SKM-1 treated with dmso at 0.1 percent for 144 hours (cell line): ENCODE data around the gene PTPRG.

Experiments used
- DNase-seq: peaks from one replicate; lab custom pipeline; 2025; ENCODE audit not compliant: unreplicated experiment; lab: John Stamatoyannopoulos, UW

Gene PTPRG

GRCh38 chr3:62093025-62093424 is 531.7 kb downstream of the PTPRG start:
- DNase-seq, result no peak

- no peak for DNase-seq
Measured at GRCh38 chr3:62094461-62094860, 533.1 kb downstream of the PTPRG start.

GRCh38 chr3:62095080-62095479 is 533.7 kb downstream of the PTPRG start:
- no peak for DNase-seq

DNA sequence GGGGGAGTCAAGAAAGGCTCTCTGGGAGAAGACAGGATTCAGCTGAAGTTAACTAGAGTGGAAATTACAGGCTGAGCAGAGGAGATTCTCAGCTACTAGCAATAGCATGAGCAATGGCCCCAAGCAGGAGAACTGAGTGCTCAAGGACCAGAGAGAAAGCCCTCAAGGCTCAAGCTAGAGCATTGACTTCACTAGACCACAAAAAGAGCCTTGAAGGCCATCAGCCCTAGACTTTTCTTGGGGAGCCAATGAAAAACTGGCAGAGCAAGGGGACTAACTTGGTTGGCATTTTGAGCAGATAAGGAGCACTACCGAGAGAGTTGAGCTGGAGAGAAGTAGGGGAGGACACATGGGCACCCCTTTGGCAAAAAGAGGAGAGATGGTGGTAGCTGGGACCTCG is 534.4 kb downstream of the PTPRG start:
- no peak for DNase-seq

GRCh38 chr3:62096521-62096920 is 535.1 kb downstream of the PTPRG start:
- DNase-seq, result no peak

DNA sequence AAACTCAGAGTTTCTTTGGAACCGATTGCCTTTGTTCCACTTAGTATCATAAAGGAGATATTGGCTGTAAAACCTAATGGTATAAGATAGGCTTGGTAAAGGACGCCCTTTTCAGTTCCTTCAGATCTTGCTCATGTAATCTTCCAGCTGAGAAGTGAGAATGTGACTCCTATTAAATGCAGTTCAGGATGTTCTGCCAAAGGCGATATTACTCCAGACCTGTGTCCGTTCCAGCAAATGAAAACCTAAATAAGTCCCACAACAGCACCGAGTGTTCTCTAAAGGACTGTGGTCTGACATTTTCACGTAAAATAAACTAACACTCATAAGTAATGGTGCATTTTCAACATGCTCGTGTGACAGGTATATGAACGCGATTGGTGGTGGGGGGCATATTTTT is 535.8 kb downstream of the PTPRG start:
- no peak for DNase-seq

DNA sequence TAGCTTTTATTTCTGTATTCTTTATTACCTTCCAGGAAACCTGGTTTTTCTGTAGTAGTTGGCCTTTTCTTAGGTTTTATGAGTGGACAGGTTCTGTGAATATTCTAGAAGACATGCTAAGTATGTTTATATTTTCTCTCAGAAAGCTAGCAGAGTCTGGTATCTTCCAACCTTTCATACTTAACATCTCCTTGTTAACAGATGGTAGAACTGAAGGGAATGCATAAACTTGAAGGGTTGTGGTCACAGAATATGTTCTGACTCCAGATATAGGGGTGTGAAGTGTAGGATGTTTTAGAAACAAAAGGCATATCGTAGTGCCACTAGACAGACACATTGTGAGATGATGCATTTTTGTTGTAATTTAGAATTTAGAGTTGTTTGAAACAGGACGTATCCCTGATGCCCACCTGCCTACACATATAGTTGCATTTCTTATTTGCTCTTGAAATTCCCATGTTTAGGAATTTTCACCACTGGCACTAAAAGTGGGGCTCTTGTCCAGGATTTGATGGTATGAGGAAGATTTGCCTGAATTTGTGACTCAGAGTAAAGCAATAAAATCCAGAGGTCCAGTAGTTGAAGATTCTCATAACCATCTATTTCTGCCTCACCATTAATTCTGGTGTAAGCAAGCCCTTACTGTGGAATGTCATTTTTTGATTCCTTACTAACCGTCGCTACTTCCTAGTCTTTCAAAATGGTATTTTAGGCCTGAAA is 537.4 kb downstream of the PTPRG start:
- DNase-seq, result no peak

GRCh38 chr3:62100282-62100989 is 539.1 kb downstream of the PTPRG start:
- DNase-seq, result no peak

- DNase-seq, result no peak
Measured at GRCh38 chr3:62101488-62101887, 540.1 kb downstream of the PTPRG start.

- DNase-seq, result no peak
Measured at GRCh38 chr3:62103531-62103930, 542.2 kb downstream of the PTPRG start.

DNA sequence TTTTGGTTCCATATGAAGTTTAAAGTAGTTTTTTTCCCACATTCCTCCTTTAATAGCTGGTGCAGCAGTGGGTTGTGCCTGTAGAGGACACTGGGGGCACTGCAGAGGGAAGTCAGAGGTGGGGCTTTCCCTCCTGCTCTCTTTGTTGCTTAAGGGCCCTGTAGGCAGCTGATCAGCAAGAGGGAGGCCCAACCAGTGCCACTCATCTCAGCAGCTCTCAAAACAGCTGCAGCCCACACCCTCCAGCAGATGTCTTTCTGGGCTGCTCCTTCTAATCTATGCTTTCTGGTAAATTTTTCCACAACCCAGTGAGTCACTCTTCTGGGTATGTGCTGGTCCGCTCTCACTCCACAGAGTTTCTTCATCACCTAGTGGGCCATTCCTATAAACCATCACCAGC is 548.2 kb downstream of the PTPRG start:
- no peak for DNase-seq

GRCh38 chr3:62110443-62111225 is 549.3 kb downstream of the PTPRG start:
- DNase-seq, result no peak

GRCh38 chr3:62113092-62113491 is 551.7 kb downstream of the PTPRG start:
- no peak for DNase-seq

DNA sequence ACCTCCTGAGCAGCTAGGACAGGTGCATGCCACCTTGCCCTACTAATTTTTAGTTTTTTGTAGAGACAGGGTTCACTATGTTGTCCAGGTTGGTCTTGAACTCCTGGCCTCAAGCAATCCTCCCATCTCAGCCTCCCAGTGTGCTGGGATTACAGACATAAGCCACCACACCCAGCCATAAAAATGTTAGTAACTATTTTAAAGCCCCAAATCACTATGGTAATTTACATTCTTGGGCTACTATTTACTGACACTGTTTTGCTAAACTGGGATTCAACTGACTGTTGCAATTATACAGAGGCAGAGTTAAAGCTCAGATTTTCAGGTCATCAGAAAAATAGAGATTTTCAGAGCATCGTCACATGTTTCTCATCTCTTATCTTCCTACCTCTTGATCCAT is 553.4 kb downstream of the PTPRG start:
- DNase-seq, result no peak

DNA sequence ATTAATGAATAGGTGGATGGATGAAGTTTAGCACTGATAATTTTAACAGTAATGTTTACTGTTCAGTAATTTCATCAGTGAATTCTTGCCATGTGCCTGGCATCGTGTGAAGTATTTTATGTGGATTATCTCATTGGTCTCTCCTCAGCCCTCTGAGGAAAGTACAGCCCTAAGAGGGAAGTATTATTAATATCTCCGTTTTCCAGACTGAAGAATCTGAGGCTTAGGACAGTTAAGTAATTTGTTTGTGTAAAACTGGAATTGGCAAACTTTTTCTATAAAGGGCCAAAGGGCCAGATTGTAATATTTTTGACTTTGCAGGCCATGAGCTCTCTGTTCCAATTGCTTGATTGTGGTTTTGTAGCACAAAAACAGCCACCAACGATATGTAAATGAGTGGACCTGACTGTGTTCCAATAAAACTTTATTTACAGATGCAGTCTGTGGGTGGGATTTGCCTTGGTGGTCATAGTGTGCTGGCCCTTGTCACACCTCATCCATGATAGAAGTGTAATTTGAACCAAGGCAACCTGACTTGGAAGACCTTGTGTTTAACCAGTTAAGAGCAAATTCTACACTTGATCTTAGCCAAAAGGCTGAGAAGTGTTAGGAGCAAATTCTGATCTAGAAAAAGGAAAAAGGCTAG is 556.7 kb downstream of the PTPRG start:
- no peak for DNase-seq

DNA sequence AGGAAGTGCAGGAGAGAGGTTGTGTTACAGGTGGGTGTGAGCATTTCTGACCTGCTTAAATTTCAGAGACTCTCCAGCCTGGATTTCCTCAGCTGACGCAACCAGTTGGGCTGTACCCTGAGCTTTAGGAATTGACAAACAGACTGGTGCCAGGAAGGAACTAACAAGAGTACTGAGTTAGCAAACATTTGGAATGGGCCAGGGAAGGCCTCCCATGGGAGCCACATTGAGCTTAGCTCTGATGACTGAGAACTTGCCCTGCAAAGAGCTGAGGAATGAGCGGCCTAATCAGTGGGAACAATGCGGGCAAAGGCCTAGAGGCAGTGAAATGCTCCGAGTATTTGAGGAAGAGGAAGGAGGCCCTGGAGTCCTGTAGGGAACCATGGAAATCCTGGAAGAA is 557.8 kb downstream of the PTPRG start:
- no peak for DNase-seq

- no peak for DNase-seq
Measured at GRCh38 chr3:62122819-62123218, 561.4 kb downstream of the PTPRG start.

GRCh38 chr3:62125380-62125779 is 564.0 kb downstream of the PTPRG start:
- no peak for DNase-seq

DNA sequence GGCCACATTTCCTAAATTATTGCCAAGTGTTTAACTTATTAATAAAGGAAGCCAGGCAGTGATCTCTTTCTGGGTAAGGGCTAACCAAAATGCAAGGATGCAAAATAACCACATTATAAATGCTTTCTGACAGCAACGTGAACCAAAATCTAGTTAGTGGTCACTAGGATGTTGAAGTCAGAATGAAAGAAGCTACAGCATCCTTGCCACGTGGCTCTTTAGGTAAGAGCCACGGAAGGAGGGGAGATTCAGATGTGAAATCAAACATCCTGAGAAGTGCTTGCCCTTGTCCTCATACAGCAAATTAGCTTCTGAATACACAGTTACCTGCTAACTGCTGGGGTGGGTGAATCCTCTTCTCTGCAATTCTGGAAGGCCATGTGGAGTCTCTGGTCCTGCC is 565.7 kb downstream of the PTPRG start:
- no peak for DNase-seq

DNA sequence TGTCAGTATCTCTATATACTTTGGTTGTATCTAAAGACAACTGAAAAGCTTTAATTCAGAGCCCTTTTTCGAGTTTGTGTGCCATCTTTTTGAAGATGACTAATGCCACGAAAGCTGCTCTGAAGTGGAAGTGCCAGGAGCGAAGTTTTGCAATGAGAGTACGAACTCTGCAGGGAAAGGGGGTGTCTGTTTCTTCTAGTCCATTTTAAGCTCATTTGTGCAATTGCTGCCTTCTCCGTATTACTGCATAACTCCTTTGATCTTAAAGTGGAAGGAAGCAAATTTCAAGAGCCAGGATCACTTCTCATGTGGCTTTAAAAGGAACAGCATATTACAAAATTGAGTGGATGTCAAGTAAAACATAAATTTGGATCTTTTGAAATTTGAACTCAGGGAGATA is 566.7 kb downstream of the PTPRG start:
- DNase-seq, result peak; percentile 93

GRCh38 chr3:62128681-62129080 is 567.3 kb downstream of the PTPRG start:
- no peak for DNase-seq

DNA sequence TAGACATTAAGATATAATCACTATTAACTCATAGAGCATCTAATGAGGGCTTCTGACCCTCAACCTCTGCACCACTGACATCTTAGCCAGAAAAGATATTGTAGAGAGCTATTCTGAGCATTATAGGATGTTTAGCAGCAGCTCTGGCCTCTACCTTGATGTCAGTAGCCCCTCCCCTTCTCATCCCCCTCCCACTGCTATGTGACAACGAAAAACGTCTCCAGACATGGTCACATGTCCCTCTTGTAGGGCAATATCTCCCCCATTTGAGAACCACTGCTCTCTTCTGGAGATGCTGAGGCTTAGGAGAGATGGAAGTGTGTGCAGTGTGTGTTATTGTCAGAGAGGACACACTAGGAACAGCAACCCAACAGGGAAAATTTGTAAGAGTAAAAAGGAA is 569.7 kb downstream of the PTPRG start:
- no peak for DNase-seq
